ENCODE measurements around the gene DPM1.

Gene DPM1

DNA sequence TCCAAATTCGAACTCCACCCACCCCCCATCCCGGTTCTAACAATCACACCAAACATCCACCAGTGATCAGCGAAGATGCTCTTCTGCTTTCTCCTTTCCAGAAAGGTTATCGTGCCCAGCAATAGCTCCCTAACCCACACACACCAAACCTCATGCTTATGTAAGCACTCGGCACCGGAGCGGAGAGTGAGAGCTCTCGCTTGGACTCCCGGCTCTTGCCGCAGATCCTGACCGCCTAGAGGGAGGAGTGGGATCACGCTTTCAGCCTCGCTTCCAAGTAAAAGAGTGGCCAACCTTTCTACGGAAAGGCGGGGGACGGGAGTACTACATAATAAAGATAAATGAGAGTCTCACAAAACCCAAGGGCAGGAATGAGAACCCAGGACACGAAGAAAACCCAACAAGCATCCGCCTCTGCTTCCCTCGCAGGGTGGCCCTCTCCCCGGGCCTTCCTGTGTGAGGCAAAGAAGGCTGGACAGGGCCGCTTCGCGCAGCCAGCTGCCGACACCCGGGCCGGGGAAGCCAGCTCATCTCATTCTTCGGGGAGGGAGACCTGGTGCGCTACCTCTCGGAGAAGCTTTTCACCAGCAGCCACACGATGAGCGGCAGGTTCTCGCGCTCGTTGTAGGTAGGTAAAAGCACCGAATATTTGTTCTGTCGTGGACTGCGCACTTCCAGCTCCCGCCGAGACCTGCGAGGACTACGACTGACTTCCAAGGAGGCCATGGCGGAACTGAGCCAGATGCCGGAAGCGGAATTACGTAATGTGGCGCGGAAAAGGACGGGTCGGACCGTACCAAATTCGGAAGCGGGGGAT is at the start of gene DPM1:
TSS of gene DPM1 (minus strand) at position 735 of the 817 bp plus-strand sequence. CDS start at position 726, 9 bp downstream.
- peak in 1 of 2 experiments; percentile 90 for DNase-seq (ENCODE audit: low spot score in 2 of 2)
- H3K36me3 ChIP-seq (replicated peaks): peaks cover 19% of the 10 kb centered on the region
- no peaks in the 10 kb centered on the region for H3K9me3 ChIP-seq
- peaks cover 8% of the 10 kb centered on the region for H3K4me1 ChIP-seq
- in situ Hi-C loops (cut with MboI; ENCODE audit: low sequenced_read_pairs): no loop called here
- H3K27me3 ChIP-seq (ENCODE audit: low read depth): no peaks in the 10 kb centered on the region
- peak within 1 kb of the TSS; percentile 87 for H3K4me3 ChIP-seq

DNA sequence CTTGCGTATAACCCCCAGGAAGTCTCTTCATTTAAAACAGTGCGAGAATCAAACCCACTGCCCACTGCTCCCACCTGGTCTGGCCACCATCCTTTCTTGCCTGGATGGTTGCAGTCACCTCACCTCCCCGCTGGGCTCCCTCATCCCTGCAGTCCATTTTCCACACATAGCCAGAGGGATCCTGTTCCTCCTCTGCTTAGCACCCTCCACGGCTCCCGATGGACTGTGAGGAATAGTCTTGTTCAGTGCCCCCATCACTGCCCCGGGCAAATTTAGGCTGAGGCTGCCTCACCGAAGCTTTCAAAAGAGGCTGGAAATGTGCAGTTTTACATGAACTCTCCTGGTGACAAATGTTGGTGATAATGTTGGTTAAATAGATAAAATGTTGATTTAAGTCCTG is 46.9 kb upstream of the DPM1 start:
- in situ Hi-C loops (cut with MboI; ENCODE audit: low sequenced_read_pairs): no loop called here
- Histone ChIP-seq H3K4me3 (no peak overlapping the region), H3K4me1 (no peaks in the 10 kb centered on the region), H3K9me3 (no peaks in the 10 kb centered on the region), H3K27me3 (ENCODE audit: low read depth) (no peaks in the 10 kb centered on the region; the same call in 1 of the 2 replicates), H3K36me3 (replicated peaks) (no peaks in the 10 kb centered on the region)
- DNase-seq (ENCODE audit: low spot score in 2 of 2): no peak

DNA sequence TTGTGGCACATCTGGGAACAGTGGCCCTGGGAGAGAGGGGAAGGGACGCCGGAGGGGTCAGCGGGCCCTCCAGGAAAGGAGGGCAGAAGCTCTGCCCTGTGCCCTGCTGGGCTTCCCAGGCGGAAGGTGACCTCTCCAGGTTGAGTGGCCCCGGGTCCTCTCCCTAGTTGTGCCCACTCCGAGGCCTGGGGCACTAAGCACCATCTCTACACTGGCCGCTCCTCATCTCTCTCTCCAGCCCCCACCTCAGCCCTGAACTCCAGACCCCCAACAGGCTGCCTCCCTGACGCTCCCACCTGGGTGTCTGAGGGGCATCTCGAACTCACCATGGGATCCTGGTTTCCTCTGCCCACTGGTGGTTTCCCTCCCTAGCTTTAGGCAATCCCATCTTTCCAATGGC is 46.4 kb upstream of the DPM1 start:
- DNase-seq (ENCODE audit: low spot score in 2 of 2): no peak
- Histone ChIP-seq H3K4me1 (no peaks in the 10 kb centered on the region), H3K27me3 (ENCODE audit: low read depth) (peaks cover 4% of the 10 kb centered on the region; the same call in 1 of the 2 replicates), H3K4me3 (no peak overlapping the region), H3K9me3 (no peaks in the 10 kb centered on the region), H3K36me3 (replicated peaks) (no peaks in the 10 kb centered on the region)
- in situ Hi-C loops (cut with MboI; ENCODE audit: low sequenced_read_pairs): no loop called here

DNA sequence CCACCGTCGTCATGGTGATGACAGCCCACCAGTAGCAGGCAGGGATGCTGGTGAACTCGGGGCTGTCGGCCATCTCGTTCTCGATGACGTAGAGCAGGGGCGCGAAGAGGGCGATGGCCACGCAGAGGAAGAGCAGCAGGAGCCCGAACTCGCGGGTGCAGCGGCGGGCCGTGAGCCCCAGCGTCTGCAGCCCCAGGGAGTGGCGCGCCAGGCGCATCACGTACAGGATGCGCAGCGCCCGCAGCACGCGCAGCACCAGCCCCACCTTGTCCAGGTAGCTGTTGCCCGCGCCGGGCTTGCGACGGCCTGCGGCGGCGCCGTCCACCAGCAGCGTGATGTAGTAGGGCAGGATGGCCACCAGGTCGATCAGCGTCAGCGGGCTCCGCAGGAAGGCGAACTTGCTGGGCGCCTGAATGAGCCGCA is 46.0 kb upstream of the DPM1 start:
- in situ Hi-C loops (cut with MboI; ENCODE audit: low sequenced_read_pairs): no loop called here
- Histone ChIP-seq H3K9me3 (no peaks in the 10 kb centered on the region), H3K36me3 (replicated peaks) (no peaks in the 10 kb centered on the region), H3K4me1 (no peaks in the 10 kb centered on the region), H3K27me3 (ENCODE audit: low read depth) (peaks cover 4% of the 10 kb centered on the region; the same call in 1 of the 2 replicates), H3K4me3 (no peak overlapping the region)
- no peak for DNase-seq (ENCODE audit: low spot score in 2 of 2)

DNA sequence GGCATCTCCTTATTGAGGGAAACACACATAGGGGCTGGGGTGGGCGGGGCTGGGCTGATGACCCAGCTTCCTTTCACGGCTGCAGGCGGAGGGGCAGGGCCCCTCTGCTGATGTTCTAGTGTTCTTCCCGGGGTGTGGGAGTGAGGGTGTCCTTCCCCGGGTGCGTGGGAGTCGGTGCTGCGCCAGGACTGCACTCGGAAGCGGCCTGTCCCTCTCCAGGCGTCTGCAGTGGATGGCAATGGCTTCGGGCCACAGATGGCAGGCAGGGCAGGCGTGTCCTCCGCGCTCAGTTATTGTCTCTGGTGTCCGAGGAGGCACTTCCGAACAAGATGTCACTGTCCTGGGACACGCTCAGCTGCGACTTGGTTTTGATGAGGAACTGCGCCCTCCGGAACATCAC is 45.4 kb upstream of the DPM1 start:
- no peaks in the 10 kb centered on the region for H3K36me3 ChIP-seq (replicated peaks)
- H3K9me3 ChIP-seq: no peaks in the 10 kb centered on the region
- H3K4me1 ChIP-seq: no peaks in the 10 kb centered on the region
- in situ Hi-C loops (cut with MboI; ENCODE audit: low sequenced_read_pairs): no loop called here
- DNase-seq (ENCODE audit: low spot score in 2 of 2): no peak
- H3K4me3 ChIP-seq: no peak overlapping the region
- peaks cover 4% of the 10 kb centered on the region; the same call in 1 of the 2 replicates for H3K27me3 ChIP-seq (ENCODE audit: low read depth)

DNA sequence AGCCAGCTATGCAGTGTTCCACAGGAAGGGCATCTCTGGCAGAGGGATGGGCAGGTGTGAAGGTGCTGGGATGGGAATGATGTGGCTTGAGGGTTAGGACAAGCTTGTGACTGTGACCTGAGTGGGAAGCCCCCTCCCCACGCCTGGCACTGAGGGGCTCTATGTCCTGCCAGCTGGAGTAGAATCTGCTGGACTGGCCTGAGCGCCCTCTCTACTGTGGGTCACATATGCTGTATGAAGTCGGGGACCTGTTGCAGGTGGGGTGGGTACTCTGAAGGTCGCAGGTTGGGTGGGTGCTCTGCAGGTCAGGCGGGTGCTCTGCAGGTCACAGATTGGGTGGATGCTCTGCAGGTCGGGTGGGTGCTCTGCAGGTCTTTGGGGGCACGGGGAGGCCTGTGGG is 44.3 kb upstream of the DPM1 start:
- no peaks in the 10 kb centered on the region for H3K36me3 ChIP-seq (replicated peaks)
- in situ Hi-C loops (cut with MboI; ENCODE audit: low sequenced_read_pairs): no loop called here
- no peaks in the 10 kb centered on the region for H3K4me1 ChIP-seq
- no peaks in the 10 kb centered on the region for H3K9me3 ChIP-seq
- peaks cover 4% of the 10 kb centered on the region; the same call in 1 of the 2 replicates for H3K27me3 ChIP-seq (ENCODE audit: low read depth)
- H3K4me3 ChIP-seq: no peak overlapping the region
- no peak for DNase-seq (ENCODE audit: low spot score in 2 of 2)

DNA sequence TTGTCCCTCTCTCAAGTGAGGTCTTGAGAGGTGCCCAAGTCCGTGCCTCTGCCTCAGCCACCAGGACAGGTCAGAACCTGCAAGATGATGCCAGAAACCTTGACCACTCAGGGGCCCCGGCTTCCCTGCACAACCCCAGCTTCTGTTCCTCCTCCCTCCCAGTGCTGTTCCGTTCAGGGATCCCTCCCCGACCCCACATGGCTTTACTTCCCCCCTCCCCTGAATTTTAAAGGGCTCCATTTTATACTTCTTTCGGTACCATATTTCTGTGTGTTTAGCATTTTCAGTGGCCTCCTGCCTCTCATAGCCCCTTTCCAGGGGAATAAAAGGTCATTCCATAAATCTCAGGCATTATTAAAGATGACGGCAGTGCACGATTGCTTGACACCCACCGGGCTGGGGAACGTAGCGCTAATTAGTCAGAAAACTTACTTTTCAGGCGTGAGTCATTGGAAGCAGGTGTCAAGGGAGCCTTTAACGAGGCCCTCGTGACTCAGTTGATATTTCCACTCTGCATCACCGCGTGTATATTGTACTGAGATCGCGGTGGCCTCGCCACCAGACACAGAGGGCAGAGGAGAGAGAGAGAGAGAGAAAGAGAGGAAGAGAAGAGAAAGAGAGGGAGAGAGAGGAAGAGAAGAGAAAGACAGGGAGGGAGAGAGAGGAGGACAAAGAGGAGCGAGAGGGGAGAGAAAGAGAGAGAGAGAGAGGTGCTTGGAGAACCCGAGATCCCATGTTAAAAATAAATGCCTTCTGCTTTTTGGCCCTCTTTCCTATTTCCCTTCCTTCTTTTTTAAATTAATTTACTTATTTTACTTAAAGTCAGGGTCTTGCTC is 43.3 kb upstream of the DPM1 start:
- Histone ChIP-seq H3K9me3 (no peaks in the 10 kb centered on the region), H3K27me3 (ENCODE audit: low read depth) (peaks cover 11% of the 10 kb centered on the region), H3K4me1 (no peaks in the 10 kb centered on the region), H3K4me3 (no peak overlapping the region), H3K36me3 (replicated peaks) (no peaks in the 10 kb centered on the region)
- DNase-seq (ENCODE audit: low spot score in 2 of 2): no peak
- in situ Hi-C loops (cut with MboI; ENCODE audit: low sequenced_read_pairs): no loop called here

DNA sequence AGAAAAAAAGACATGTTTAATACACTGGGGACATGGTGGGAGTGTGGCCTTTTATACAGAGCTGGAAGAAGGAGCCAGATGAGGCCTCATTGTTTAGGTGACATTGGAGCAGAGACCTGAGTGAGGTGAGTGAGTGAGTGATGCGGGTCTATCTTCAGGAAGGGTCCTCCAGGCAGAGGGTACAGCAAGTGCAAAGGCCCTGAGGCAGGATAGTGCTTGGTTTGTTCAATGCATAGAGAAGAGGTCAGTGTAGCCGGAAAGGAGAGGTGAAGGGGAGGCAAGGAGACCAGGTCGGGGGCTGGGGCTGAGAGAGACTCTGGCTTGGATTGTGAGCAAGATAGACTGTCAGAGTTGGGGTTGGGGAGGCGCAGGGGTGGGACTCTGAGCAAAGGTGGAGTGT is 41.0 kb upstream of the DPM1 start:
- H3K4me3 ChIP-seq: no peak overlapping the region
- H3K36me3 ChIP-seq (replicated peaks): no peaks in the 10 kb centered on the region
- no peak for DNase-seq (ENCODE audit: low spot score in 2 of 2)
- in situ Hi-C loops (cut with MboI; ENCODE audit: low sequenced_read_pairs): loop anchor here (25.0 kb wide), 1 partner anchor 1088 kb away; no protein-coding TSS in a partner anchor
- peaks cover 12% of the 10 kb centered on the region for H3K27me3 ChIP-seq (ENCODE audit: low read depth)
- no peaks in the 10 kb centered on the region for H3K4me1 ChIP-seq
- H3K9me3 ChIP-seq: no peaks in the 10 kb centered on the region

DNA sequence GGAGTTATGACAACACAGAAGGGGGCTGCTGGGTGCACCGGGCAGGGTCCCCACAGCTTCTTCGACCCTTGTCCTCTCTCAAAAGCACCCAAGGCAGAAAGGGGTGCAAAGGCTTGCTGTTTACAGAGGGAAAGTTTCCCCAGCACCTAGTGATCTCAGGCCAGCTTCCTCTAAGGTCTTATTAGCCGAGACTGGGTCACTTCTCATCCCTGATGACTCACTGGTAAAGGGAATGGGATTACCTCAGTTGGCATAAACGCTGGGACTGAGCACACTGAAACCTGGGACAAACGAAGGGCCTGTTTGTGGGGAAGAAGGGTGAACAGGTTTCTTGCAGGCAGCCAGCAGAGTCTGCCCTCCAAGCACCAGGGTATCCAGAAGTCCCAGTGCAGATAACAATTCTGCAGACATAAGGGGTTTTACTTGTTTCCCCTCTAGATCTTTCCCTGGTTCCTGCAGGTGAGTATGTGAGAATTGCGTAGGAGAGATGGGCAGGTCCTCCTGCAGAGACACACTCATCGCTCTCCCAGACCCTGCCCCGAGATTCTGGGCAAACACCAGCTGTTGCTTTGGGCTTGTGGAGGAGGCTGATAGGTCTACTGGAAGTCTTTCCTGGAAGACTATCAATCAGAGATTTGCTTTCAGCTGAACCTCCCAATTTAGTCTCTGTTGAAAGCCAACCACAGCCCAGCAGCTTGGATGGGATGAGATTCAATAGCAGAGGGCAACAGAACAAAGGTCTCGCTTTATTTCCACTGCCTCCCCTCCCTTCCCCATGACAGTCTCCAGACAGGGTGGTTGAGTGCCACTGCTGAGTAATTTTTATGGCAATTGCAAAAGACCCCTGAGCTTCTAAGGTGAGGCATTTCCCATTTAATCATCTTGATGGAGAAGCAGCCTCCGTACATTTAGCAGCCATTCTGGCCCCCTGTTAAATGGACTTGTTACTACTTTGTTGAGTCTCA is 38.9 kb upstream of the DPM1 start:
- Histone ChIP-seq H3K36me3 (replicated peaks) (no peaks in the 10 kb centered on the region), H3K9me3 (no peaks in the 10 kb centered on the region; the same call in 1 of the 2 replicates), H3K4me1 (no peaks in the 10 kb centered on the region), H3K4me3 (no peak overlapping the region), H3K27me3 (ENCODE audit: low read depth) (peaks cover 12% of the 10 kb centered on the region)
- in situ Hi-C loops (cut with MboI; ENCODE audit: low sequenced_read_pairs): loop anchor here (25.0 kb wide), 1 partner anchor 1090 kb away; no protein-coding TSS in a partner anchor
- DNase-seq (ENCODE audit: low spot score in 2 of 2): no peak

DNA sequence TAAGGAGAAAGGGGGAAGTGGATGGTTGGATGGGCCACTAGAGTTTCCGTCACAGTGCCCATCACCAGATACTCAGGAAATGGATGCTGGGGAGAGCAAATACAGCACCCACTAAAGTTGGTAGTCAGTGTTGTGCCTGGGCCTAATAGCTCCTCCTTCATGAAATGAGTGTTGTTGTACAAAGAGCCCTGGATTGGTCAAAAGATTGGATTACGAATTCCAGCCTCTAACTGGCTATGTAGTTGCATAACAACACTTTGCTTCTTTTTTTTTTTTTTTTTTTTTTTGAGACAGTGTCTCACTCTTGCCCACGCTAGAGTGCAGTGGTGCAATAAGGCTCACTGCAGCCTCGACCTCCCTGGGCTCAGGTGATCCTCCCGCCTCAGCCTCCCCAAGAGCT is 37.2 kb upstream of the DPM1 start:
- in situ Hi-C loops (cut with MboI; ENCODE audit: low sequenced_read_pairs): loop anchor here (25.0 kb wide), 1 partner anchor 1092 kb away; no protein-coding TSS in a partner anchor
- H3K9me3 ChIP-seq: no peaks in the 10 kb centered on the region; the same call in 1 of the 2 replicates
- no peaks in the 10 kb centered on the region for H3K4me1 ChIP-seq
- DNase-seq (ENCODE audit: low spot score in 2 of 2): no peak
- H3K36me3 ChIP-seq (replicated peaks): no peaks in the 10 kb centered on the region
- peaks cover 12% of the 10 kb centered on the region for H3K27me3 ChIP-seq (ENCODE audit: low read depth)
- no peak overlapping the region for H3K4me3 ChIP-seq

DNA sequence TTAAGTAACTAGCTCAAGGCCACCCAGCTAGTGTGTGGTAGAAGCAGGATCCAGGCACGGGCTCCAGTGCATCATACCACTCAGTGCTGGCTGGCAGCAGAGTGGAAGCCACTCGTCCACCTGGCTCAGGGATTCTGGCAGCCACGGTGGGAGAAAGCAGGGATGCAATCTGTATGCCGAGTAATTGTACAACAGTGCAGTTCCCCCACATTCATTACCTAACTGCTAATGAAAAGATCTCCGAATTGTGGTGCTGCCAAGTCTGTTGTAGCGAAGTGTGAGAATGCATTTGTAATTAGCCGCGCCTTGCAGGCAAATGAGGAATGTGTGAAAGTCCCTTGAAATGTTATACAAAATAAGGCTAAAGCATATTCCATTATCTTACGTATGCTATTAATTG is 35.5 kb upstream of the DPM1 start:
- H3K27me3 ChIP-seq (ENCODE audit: low read depth): peaks cover 9% of the 10 kb centered on the region
- no peaks in the 10 kb centered on the region for H3K4me1 ChIP-seq
- no peak for DNase-seq (ENCODE audit: low spot score in 2 of 2)
- H3K36me3 ChIP-seq (replicated peaks): no peaks in the 10 kb centered on the region
- no peaks in the 10 kb centered on the region; the same call in 1 of the 2 replicates for H3K9me3 ChIP-seq
- no peak overlapping the region for H3K4me3 ChIP-seq
- in situ Hi-C loops (cut with MboI; ENCODE audit: low sequenced_read_pairs): loop anchor here (25.0 kb wide), 1 partner anchor 1093 kb away; no protein-coding TSS in a partner anchor

DNA sequence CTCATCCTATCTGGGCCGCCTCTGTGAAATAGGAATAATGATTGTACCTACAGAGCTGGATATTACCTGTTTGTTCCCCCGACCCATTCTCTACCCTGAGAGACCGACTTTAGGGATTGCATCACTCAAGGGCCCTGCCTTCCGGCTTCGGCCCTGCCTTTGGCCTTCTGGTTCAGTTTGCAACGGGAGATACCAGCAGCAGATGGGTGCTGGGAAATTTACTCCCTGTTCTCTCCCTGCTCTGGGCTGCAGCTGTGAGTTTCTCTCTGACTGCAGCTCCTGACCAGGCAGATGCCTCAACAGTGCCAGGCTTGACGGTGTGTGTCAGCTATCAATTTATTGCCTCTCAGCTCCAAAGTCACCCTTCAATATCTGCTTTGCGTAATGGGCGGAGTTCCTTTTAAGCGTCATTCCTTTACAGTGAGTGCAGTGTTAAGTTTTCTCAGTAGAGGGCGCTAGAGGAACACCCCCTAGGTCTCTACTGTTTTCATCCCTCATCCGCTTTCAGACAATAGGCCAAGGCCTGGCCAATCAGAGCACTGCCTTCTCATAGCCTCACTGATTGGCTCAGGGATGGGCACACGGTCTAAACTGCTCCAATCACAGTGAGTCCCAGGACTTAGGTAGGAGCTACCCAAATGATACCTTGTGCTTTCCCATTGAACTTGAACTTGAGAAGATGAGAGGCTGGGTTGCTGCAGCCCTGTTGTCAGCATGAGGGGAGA is 34.6 kb upstream of the DPM1 start:
- in situ Hi-C loops (cut with MboI; ENCODE audit: low sequenced_read_pairs): loop anchor here (25.0 kb wide), 1 partner anchor 1094 kb away; no protein-coding TSS in a partner anchor
- H3K4me3 ChIP-seq: no peak overlapping the region

More for the DNA sequence above, 34.6 kb upstream of the DPM1 start:
- Histone ChIP-seq H3K4me1 (no peaks in the 10 kb centered on the region), H3K27me3 (ENCODE audit: low read depth) (peaks cover 9% of the 10 kb centered on the region), H3K9me3 (no peaks in the 10 kb centered on the region; the same call in 1 of the 2 replicates), H3K36me3 (replicated peaks) (no peaks in the 10 kb centered on the region)
- DNase-seq (ENCODE audit: low spot score in 2 of 2): peak; percentile 79 to 86

Measured in HAP-1 (cell line).